HFF-Myc (cell line): ENCODE measurements around the gene PHF5A.
"Not testable (repeated sequence)": the region's sequence is repeated elsewhere in the genome, so short reads cannot be mapped to it uniquely, and the experiment has no call there.

Experiments
- DNase-seq: peaks from one replicate; pipeline ENCODE4 v3.0.0-alpha.2; 2011; ENCODE audit warnings: low read depth; ENCODE audit errors: extremely low read depth
- H3K4me3 ChIP-seq: replicated peaks from 2 replicates; pipeline ENCODE4 v1.5.1; 2011; ENCODE audit warnings: low read depth, mild to moderate bottlenecking, control low read depth, low read length
- CTCF ChIP-seq: IDR thresholded peaks from 2 replicates; pipeline ENCODE4 v1.5.1; 2012; ENCODE audit warnings: mild to moderate bottlenecking, low read depth, low read length, control low read depth; ENCODE audit errors: missing control alignments

PHF5A gene

DNA sequence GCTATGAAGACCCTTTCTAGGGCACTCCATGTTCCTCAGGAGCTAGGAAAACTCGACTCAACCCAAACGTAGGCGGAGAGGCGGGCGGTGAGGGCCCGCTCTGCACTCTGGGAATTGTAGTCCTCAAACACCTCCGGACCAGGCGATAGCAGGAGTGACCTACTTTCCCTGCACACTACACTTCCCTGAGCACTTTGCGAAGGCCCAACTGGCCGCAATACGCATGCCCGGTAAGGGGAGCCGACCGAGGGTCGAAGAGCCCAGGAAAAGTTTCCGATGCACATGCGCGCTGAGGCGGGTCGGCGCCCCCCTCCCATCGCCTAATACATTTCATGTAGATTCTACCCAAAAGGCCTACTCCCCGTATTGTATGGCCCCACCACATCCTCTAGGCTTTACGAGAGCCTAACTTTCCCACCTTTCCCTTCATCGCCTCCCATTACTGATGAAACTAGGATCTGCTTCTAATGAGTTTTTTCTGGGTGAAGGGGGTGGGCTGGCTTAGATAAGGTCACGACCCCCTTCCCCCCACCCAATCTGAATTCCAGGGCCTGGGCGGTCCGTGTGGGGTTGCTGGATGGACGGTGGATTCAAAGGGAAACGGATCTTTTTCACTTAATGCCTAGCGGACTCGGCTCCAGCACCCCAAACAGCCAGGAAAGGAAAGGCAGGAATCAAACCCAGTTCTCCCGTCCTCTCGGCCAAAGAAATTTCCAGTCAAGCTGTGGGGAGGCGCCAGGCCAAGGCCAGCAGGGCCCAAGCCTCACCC is 23.9 kb downstream of the PHF5A start:
- DNase-seq = peak; percentile 92
- peak overlapping the region; percentile 98 for H3K4me3 ChIP-seq
- TF ChIP-seq CTCF = no peak

- H3K4me3 ChIP-seq = no peak overlapping the region
- no peak for DNase-seq
- TF ChIP-seq CTCF = no peak
Observed at GRCh38 chr22:41442240-41442792, 26.2 kb downstream of the PHF5A start.

- DNase-seq, H3K4me3 ChIP-seq: not testable (repeated sequence)
Observed at GRCh38 chr22:41440511-41440910, 28.0 kb downstream of the PHF5A start.

GRCh38 chr22:41437198-41437597 is 31.3 kb downstream of the PHF5A start:
- TF ChIP-seq CTCF = no peak
- H3K4me3 ChIP-seq = no peak overlapping the region
- DNase-seq = no peak

DNA sequence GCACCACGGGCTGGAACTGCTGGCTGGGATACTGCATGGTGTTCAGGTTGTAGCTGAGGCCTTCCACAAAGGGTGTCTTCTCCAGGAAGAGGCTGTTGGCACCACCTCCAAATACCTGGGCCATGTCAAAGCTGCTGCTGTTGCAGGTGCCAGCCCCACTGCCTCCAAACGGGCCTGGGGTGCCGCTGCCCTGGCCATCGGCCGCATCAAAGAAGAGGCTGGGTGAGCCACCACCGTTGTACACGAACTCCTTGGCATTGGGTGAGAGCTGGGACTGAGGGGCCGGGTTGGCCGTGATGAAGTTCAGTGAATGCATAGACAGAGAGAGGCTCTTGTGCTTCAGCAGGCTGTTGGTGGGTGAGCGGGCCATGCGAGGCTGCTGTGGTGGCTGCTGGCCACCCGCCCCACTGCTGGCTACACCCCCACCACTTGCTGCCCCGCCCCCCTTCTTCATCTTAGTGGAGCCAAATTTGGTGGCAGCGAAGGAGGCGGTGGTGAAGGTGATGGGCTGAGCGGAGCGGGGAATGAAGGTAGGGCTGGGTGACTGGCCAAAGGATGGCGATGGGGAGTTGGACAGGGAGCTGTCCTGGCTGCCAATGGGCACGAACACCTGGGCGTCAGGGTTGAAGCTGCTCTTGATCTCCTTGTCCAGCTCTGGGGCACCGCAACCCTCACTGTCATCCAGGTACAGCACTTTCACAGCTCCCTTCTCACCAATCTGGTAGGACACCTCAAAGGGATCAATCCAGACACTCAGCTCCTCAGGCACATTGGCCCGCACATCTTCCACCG is 32.0 kb downstream of the PHF5A start:
- no peak for TF ChIP-seq CTCF
- no peak for DNase-seq
- H3K4me3 ChIP-seq = no peak overlapping the region

DNA sequence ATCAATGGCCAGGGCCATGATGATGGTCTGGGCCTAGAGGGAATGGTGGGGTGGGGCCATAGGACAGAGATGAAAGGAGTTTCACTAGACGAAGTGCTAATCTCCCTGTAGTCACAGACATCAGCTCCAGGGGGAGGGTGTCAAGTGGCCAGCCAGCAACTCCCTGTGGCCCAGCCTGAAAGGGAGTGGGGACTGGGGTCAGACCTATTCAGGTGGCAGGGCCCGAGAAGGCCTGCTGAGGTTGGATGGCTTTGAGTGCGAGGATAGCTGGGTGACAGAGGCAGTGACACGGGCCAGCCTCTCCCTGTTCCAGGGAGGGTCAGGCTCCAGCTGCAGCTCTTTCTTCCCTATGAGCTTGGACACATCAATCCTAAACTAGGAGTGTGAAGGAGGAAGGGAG is 32.9 kb downstream of the PHF5A start:
- no peak for DNase-seq
- no peak overlapping the region for H3K4me3 ChIP-seq
- TF ChIP-seq CTCF = no peak

GRCh38 chr22:41434361-41435003 is 34.0 kb downstream of the PHF5A start:
- not testable (repeated sequence) for DNase-seq, H3K4me3 ChIP-seq

- H3K4me3 ChIP-seq, DNase-seq: not testable (repeated sequence)
Observed at GRCh38 chr22:41433480-41433879, 35.0 kb downstream of the PHF5A start.
